ENCODE results near the gene HDDC3.

Gene HDDC3

GRCh38 chr15:90952901-90953677, 20.7 kb upstream of the HDDC3 start:
- no peak overlapping the region for H3K4me3 ChIP-seq (ENCODE audit: low read depth, low read length)
- no peak for TF ChIP-seq CTCF (IDR thresholded peaks at IDR 0.05; ENCODE audit: low read depth, low read length)

- H3K4me3 ChIP-seq (ENCODE audit: low read depth, low read length), result no peak overlapping the region
- no peak for TF ChIP-seq CTCF (IDR thresholded peaks at IDR 0.05; ENCODE audit: low read depth, low read length)
These were observed 18.3 kb upstream of the HDDC3 start for GRCh38 chr15:90950676-90951075.

GRCh38 chr15:90949979-90950675, 17.8 kb upstream of the HDDC3 start:
- TF ChIP-seq CTCF (IDR thresholded peaks at IDR 0.05; ENCODE audit: low read depth, low read length), result no peak

GRCh38 chr15:90948506-90948905, 16.2 kb upstream of the HDDC3 start:
- no peak overlapping the region for H3K4me3 ChIP-seq (ENCODE audit: low read depth, low read length)
- TF ChIP-seq CTCF (IDR thresholded peaks at IDR 0.05; ENCODE audit: low read depth, low read length), result no peak

More at GRCh38 chr15:90949979-90950675, 17.8 kb upstream of the HDDC3 start:
- H3K4me3 ChIP-seq (ENCODE audit: low read depth, low read length), result no peak overlapping the region

GRCh38 chr15:90947577-90948357, 15.4 kb upstream of the HDDC3 start:
- TF ChIP-seq CTCF (IDR thresholded peaks at IDR 0.05; ENCODE audit: low read depth, low read length), result no peak
- no peak overlapping the region for H3K4me3 ChIP-seq (ENCODE audit: low read depth, low read length)

- no peak for TF ChIP-seq CTCF (IDR thresholded peaks at IDR 0.05; ENCODE audit: low read depth, low read length)
- H3K4me3 ChIP-seq (ENCODE audit: low read depth, low read length), result no peak overlapping the region
These were observed 14.7 kb upstream of the HDDC3 start for GRCh38 chr15:90946941-90947576.

Measured in WI38 (cell line).